HUES48 (cell line): ENCODE data around the gene ANGPTL2.

ENCODE experiments used
- H3K27ac ChIP-seq: one replicate; pipeline ENCODE4 v1.7.0; 2013; ENCODE audit warnings: low read depth, low read length, inconsistent platforms
- H3K27me3 ChIP-seq: 2 replicates; pipeline ENCODE4 v1.6.1; 2013; ENCODE audit warnings: mild to moderate bottlenecking, low read length; ENCODE audit not compliant: control insufficient read depth, insufficient read depth
- H3K36me3 ChIP-seq: 2 replicates; pipeline ENCODE4 v1.6.1; 2013; ENCODE audit warnings: low read length; ENCODE audit not compliant: control insufficient read depth, insufficient read depth
- H3K4me1 ChIP-seq: 2 replicates; pipeline ENCODE4 v1.6.1; 2013; ENCODE audit warnings: mild to moderate bottlenecking, low read length; ENCODE audit not compliant: control insufficient read depth, insufficient read depth
- H3K4me3 ChIP-seq: 2 replicates; pipeline ENCODE4 v1.5.1; 2013; ENCODE audit warnings: mild to moderate bottlenecking, low read depth, low read length
- H3K9ac ChIP-seq: 2 replicates; pipeline ENCODE4 v1.6.1; 2013; ENCODE audit warnings: mild to moderate bottlenecking, low read depth, low read length, moderate library complexity
- H3K9me3 ChIP-seq: 2 replicates; pipeline ENCODE4 v1.6.1; 2013; ENCODE audit warnings: low read length; ENCODE audit not compliant: control insufficient read depth, insufficient read depth

The ANGPTL2 gene

DNA sequence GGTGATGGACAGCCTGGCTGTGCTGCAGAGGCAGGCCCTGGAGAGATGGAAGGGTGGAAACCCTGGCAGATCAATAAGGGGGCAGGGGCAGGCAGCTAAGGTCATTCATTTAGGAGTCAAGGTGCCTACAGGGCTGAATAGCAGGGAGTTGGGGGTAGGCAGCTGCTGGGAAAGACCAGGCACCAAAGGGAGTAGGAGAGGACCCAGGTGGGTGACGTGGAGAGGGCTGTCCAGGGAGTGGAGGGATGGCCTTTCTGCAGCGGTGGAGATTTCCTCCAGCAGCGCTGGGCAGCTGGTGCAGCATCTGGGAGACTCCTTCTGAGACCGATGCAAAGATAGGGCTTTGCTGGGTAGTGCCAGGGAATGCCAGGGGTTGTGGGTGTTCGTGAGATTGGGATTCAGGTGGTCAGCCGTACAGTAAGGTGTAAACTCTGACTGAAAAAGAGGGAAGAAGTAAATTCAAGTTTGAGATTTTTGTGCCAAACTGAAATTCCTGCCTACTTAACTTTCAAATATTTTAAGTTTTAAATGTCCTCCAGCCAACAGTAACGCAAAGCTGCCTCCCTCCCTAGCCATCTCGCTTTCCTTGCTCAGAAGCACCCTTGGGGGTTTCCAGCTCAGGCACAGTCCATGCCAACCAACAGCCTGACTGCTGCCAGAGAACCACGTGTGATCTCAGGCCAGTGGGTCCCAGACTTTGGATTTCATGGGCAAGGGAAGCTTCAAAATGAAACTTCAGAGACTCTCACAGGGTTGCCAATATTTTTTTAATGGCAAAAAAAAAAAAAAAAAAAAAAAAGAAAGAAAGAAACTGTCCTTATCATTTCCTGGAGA lies 18.6 kb upstream of the ANGPTL2 start:
- Histone ChIP-seq H3K9me3 (no peaks in the 10 kb centered on the region), H3K9ac (no peak overlapping the region), H3K36me3 (no peaks in the 10 kb centered on the region), H3K4me3 (no peak overlapping the region), H3K27ac (no peak overlapping the region), H3K4me1 (peaks cover 17% of the 10 kb centered on the region), H3K27me3 (no peaks in the 10 kb centered on the region)

DNA sequence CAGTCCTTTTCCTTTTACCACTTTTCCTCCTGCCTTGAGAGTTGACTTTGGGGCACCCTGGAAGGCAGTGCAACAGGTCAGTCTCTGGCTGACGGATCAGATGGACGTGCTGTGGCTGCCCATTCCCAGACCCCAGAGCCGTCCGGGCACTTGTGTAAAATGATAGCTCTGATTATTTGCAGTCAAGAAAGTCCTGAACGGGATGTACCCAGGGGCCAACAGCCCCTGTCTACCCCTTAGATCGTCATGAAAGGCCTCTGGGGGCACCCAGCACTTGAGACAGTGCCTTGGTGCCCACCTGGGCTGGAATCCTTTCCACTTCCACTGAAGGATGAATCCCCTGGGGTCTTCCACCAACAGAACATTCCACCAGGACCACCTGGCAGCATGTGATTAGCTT lies 17.7 kb upstream of the ANGPTL2 start:
- H3K27ac ChIP-seq: no peak overlapping the region
- no peak overlapping the region for H3K4me3 ChIP-seq
- H3K36me3 ChIP-seq: no peaks in the 10 kb centered on the region
- H3K9ac ChIP-seq: no peak overlapping the region
- no peaks in the 10 kb centered on the region for H3K27me3 ChIP-seq
- peaks cover 17% of the 10 kb centered on the region for H3K4me1 ChIP-seq
- no peaks in the 10 kb centered on the region for H3K9me3 ChIP-seq

DNA sequence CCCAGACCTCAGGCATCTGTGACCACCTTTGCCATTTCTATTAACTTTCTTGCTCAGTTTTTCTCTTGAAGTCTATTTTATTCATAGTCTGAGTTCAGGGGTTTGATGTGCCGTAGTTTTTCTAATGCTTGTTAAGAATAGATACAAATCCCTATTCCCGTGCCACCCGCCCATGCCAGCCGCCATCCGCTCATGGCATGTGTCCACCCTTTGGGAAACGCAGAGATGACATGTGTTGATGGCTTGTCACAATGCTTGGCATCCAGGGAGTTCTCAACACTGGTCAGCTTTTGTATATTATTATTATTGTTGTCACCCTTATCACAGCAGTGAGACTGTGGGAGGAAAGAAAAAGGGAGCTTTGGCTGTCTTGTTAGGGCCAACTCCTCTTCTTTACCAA lies 17.3 kb upstream of the ANGPTL2 start:
- Histone ChIP-seq H3K4me1 (peaks cover 17% of the 10 kb centered on the region), H3K9me3 (no peaks in the 10 kb centered on the region), H3K9ac (no peak overlapping the region), H3K27me3 (no peaks in the 10 kb centered on the region), H3K4me3 (no peak overlapping the region), H3K36me3 (no peaks in the 10 kb centered on the region), H3K27ac (no peak overlapping the region)

DNA sequence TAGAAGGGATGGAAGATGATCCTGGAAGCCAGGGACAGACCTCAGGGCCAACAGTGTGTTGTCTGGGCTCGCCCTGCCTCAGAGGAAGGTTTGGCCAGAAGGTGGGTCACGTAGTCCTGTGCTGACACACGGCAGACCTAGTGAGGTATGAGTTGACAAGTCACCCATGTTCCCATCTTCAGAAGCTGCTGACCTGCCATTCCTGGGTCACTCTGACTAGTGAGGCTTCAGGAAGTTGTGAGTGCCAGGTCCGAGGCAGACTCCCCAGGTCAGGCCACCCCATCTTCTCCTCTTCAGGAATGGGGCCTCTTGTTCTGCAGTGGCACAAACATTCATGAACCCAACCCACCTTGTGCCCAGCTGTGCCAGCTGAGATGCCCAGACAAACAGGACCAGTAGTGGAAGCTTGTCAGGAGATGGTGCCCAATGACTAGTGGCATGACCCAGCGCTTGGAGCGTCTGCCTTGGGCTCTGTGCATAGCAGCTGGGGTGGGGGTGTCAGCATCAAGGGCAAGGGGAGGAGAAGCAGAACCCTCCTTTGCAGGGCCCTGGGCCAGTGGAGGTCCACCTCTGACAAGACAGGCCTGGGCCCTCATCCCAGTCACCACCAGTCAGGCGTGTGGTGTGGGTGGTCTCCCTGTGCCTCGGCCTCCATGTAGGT lies 16.8 kb upstream of the ANGPTL2 start:
- no peak overlapping the region for H3K9ac ChIP-seq
- H3K36me3 ChIP-seq: no peaks in the 10 kb centered on the region
- no peaks in the 10 kb centered on the region for H3K9me3 ChIP-seq
- H3K4me1 ChIP-seq: peaks cover 17% of the 10 kb centered on the region
- no peaks in the 10 kb centered on the region for H3K27me3 ChIP-seq
- no peak overlapping the region for H3K4me3 ChIP-seq
- H3K27ac ChIP-seq: no peak overlapping the region

DNA sequence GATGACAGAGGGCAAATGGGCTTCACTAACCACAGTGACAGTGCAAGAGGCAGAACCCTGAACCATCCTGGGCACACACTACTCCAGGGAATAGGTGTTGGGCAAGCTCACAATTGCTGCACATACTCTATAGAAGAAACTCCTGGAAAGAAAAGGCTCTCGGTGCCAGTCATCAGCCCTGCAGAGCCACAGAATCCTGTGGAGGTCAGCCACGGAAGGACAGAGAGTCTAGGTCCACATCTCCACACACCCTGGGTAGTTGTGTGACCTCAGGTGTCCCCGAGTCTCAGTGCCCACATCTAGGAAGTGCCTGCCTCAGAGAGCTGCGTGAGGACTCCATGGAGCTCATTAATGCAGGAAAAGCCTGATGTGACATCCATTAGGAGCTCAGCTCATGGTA lies 16.0 kb upstream of the ANGPTL2 start:
- no peak overlapping the region for H3K4me3 ChIP-seq
- H3K4me1 ChIP-seq: peaks cover 21% of the 10 kb centered on the region
- no peak overlapping the region for H3K27ac ChIP-seq
- no peak overlapping the region for H3K9ac ChIP-seq
- no peaks in the 10 kb centered on the region for H3K36me3 ChIP-seq
- H3K9me3 ChIP-seq: no peaks in the 10 kb centered on the region
- no peaks in the 10 kb centered on the region for H3K27me3 ChIP-seq

DNA sequence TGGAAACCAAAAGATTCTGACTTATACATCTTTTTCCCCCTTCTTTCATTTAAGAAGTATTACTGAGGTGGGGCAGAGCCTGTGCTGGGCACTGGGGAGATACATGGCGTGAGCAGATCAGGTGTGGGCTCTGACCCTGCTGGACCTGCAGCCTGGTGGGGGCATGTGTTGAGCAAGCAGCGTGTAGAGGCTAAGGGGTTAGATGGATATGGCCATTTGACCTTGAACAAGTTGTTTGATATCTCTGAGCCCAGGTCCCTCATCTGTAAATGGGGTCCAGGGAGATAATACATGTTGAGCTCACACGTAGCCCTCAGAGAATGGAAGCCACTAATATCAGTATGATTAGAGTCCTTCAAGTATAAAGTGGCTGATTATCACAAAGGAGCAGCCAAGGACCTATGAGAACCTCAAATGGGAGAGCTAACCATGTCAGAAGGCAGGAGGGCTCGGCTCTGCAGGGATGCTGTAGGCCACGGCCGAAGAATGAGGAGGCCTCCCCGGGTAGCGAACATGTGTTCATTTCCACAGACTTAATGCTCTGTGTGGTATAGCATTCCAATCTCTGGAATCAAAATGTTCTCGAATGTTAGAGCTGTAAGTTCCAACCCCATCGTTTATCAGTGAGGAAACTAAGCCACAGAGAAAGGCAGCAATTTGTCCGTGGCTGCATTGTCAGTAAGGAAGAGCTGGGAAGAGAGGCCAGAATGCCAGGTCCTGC lies 15.4 kb upstream of the ANGPTL2 start:
- no peaks in the 10 kb centered on the region for H3K36me3 ChIP-seq
- H3K9me3 ChIP-seq: no peaks in the 10 kb centered on the region
- no peak overlapping the region for H3K9ac ChIP-seq
- peaks cover 24% of the 10 kb centered on the region for H3K4me1 ChIP-seq
- no peak overlapping the region for H3K4me3 ChIP-seq
- H3K27me3 ChIP-seq: no peaks in the 10 kb centered on the region
- H3K27ac ChIP-seq: no peak overlapping the region

DNA sequence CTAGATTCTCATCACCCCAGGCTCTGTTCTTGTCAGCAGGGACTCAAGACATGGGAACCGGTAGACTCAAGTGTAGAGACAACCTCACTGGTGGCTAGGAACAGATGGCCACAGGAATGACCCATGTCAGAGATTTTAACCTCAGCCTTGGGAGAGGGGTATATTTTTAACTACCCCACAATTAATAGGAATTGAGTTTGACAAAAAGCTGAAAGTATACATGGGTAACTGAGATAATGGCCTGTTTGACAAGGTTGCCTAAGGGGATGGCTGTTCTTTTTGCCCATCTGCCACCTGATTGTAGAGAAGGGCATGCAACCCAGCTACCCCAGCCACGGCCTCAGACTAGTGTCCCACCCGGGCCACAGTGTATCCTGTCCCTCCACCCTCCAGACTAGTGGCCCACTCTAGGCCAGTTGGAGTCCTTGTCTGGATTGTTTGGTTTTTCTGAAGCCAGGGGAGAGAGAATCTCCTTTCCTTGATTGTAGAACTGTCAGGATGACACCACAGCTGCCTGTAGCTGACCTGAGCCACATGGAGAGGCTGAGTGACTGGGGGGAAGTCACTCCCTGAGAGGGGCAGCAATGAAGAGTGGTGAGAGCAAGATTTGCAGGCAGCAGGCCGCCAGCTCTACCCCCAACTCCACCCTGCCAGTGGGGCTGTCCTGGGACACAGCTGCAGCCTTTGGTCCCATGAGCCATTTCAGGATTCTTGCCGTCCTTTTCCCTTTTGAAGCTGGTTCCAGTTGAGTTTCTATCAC lies 14.6 kb upstream of the ANGPTL2 start:
- H3K4me1 ChIP-seq: peaks cover 23% of the 10 kb centered on the region
- H3K27ac ChIP-seq: no peak overlapping the region
- H3K9ac ChIP-seq: no peak overlapping the region
- H3K27me3 ChIP-seq: no peaks in the 10 kb centered on the region
- no peaks in the 10 kb centered on the region for H3K36me3 ChIP-seq
- no peak overlapping the region for H3K4me3 ChIP-seq
- H3K9me3 ChIP-seq: no peaks in the 10 kb centered on the region

DNA sequence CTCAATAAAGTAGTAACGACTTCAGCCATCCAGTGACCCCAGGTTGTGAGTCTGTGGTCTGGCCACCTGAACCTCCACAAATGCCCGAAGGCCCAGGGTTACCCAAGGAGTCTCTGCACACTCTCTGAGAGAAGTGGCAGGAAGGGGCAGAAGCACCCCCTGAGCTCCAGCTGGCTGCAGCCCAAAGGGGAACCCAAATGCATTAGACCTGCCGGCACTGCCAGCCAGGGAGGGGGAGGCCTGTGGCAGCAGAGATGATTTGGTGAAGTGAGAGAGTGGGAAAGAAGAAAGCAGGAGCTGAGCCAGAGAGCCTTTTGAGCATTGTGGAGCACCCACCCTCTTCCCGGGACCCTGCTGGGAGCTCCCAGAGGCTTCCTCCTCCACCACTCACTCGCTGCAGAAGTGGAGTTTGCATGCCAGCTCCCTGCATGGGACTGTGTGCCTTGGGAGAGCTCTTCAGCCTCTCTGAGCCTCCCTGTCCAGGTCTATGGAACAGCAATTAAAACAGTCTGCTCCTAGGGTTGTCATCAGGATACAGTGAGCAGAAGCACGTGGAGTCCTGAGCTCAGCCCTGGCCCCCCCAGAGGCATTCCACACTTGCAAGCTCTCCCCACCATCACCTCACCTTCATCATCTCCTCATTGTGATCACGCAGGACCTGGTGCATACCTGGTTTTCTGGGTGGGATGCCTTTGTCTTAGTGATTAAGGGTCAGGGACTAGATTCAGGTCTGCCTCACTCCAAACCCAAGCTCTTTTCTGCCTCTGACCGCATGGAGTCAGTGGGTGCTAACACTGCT lies 13.8 kb upstream of the ANGPTL2 start:
- Histone ChIP-seq H3K9me3 (no peaks in the 10 kb centered on the region), H3K9ac (no peak overlapping the region), H3K36me3 (no peaks in the 10 kb centered on the region), H3K27me3 (no peaks in the 10 kb centered on the region), H3K4me1 (peaks cover 27% of the 10 kb centered on the region), H3K4me3 (no peak overlapping the region), H3K27ac (no peak overlapping the region)

DNA sequence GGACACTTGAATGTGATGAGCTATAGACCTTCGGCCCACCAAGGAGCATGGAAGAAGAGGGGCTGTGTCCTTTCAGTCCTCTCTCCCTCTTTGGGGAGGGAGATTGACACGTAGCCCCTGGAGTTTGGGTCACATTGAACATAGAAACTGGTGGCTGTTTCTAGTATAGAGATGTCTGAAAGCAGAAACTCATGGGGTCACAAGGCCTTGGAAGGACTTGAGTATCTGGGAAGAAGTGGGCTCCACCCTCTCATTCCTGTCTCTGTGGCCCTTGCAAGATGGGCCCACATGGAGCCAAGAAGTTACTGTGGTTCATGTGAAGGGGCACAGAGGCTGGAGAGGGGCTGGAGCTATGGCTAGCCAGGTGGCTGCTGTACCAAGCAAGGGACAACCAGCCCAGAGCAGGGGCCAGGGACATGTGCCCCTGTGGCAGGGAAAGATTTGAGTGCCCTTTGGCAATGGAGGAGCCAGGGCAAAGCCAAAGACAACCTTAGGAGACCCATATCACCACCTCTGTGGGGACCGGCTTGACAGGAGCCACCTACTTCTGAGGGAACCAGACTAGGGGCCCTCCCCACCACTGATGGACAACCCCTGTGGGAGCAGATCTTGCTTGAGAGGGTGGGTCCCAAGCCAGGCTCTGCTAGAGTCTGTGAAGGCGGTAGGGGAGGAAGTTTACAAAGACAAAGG lies 12.8 kb upstream of the ANGPTL2 start:
- H3K27me3 ChIP-seq: no peaks in the 10 kb centered on the region
- H3K4me1 ChIP-seq: peaks cover 32% of the 10 kb centered on the region
- H3K9ac ChIP-seq: no peak overlapping the region
- no peaks in the 10 kb centered on the region for H3K36me3 ChIP-seq
- H3K4me3 ChIP-seq: no peak overlapping the region
- H3K27ac ChIP-seq: no peak overlapping the region
- H3K9me3 ChIP-seq: no peaks in the 10 kb centered on the region

DNA sequence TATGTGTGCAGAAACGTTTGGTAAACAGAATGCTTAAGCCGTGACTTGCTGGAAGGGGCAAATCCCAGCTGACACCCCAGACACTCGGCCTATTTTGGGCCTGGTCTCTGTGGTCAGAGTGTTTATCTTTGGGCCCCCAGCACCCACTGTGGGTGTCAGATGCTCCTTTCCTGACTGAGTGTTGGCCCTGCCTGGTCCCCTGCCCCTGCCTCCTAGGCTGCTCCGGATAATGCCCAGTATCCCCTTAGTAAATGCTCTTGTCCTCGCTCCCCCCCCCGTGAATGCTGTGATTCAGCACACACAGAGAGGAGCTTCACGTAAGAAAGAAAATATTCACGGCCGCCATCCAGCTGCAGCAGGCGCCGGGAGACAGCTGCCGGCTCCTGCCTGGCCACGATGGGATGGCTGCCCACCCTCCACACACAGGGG lies 11.3 kb upstream of the ANGPTL2 start:
- Histone ChIP-seq H3K9me3 (no peaks in the 10 kb centered on the region), H3K4me3 (no peak overlapping the region), H3K27me3 (no peaks in the 10 kb centered on the region), H3K27ac (peak overlapping the region; percentile 22), H3K36me3 (no peaks in the 10 kb centered on the region), H3K4me1 (peaks cover 32% of the 10 kb centered on the region), H3K9ac (no peak overlapping the region)
